GM21529 (cell line): Measurements from ENCODE around the gene SUMO3.

Experiments
- ATAC-seq: cut with Tn5 transposase; IDR thresholded peaks from one replicate; pipeline ENCODE4 v1.9.1; 2021; ENCODE audit not compliant: unreplicated experiment

The SUMO3 gene

DNA sequence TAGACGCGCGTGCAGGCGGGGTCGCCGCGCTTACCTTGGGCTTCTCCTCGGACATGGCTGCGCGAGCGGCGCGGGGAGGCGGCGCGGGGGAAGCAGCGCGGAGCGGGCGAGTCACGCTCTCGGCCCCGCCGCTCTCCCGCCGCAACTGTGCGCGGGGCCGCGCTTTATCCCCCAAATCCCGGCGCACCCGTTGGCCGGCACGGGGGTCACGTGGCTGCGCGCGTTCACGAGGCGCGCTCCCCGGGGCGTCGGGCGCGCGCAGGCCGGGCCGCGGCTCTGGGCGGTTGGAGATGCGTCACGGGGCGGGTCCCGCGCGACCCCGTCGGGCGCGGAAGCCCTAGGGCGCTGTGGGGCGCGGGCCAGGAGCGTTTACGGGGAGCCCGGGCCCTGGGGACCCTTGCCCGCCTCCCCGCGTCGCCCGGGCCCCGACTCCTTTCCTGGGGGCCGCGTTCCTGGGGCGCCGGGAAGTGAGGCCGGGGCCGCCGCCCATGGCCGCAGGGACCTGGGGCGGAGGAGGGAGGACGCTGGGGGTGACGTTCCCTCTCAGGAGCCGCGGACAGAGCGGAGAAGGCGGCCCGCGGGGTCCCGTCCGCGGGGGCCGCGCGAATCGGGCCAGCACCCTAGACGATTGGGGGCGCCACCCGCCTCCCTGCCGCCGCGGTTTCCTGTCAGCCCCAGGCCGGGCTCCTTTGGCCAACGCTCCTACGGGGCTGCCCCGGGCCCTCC, at the start of gene SUMO3:
Gene SUMO3, minus strand, starts transcription at position 149 of the 726 bp plus-strand sequence. Its CDS starts 94 bp downstream, at position 55.
- ATAC-seq = peak; percentile 57

GRCh38 chr21:44867464-44867863, 49.6 kb upstream of the SUMO3 start:
- ATAC-seq = no peak

- ATAC-seq = no peak
These were observed 48.9 kb upstream of the SUMO3 start for GRCh38 chr21:44866780-44867179.

DNA sequence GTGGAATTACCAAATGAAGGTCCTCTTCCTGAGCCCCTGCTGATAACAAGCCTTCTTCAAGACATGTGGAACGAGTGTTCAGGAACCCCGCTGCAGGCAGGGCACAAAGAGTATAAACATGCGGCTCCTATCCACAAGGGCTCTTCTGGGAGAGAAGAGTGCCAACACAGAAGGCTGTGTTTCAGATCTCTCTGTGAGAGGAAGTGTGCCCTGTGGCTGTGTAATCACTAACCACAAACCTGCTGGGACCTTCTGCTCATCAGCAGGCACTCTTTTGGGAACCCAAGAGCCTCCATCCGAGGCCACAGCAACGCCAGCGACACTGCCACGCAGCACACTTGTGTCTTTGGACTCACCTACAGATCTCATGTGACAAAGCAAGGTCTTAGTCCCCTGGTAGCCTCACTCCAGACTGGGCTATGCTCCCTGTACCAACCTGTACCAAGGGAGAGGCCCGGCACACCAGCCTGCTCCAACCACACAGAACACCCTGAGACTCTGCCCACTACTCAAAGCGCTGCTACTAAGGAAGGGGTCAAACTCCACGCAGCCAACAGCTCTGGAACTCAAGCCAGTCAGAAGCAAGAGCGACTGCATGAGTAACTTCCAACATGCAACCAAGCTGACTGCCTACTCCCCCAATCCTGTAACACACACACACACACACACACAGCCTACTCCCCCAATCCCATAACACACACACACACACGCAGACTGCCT, 47.9 kb upstream of the SUMO3 start:
- ATAC-seq = no peak

- no peak for ATAC-seq
These were observed 45.2 kb upstream of the SUMO3 start for GRCh38 chr21:44862869-44863685.

- no peak for ATAC-seq
These were observed 40.9 kb upstream of the SUMO3 start for GRCh38 chr21:44858791-44859190.

GRCh38 chr21:44858291-44858690, 40.4 kb upstream of the SUMO3 start:
- no peak for ATAC-seq

- ATAC-seq = no peak
These were observed 39.4 kb upstream of the SUMO3 start for GRCh38 chr21:44857127-44857892.

DNA sequence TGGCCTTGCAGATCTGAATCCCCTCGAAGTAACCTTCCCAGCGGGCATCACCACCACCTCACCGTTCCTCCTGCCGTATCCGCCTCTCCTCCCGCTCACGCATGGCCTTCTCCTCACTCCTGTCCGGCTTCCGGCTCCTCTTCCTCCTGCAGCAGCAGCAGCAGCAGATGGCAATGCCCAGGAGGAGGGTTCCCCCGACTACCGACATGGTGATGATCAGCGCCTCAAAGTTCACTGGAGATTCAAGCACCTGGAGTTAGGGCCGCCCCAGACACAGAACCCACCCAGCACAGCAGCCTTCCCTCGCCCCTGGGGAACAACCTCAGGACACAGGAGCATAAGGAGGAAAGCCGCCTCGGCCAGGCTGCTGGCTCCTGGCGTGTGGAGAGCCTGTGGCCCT, 38.3 kb upstream of the SUMO3 start:
- ATAC-seq = no peak

DNA sequence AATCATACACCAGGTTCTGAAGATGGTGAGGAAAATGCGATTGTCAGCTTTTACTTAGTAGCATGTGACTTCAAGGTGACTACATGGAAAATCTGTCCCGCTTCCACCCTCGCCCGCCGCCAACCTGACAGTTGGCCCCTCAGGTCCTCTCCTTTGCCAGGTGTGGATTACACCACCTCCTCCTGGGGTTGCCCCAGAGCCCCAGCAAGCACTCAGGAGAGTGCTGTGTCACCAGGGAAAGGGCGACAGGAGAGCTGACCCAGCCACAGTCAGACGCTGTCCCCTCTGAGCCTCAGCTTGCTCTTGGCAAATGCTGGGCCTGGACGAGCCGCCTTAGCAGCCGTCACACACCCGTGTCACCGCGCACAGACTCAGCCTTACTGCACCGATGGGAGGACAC, 37.7 kb upstream of the SUMO3 start:
- ATAC-seq = no peak

GRCh38 chr21:44854664-44855446, 37.0 kb upstream of the SUMO3 start:
- ATAC-seq = no peak

- ATAC-seq = no peak
These were observed 36.5 kb upstream of the SUMO3 start for GRCh38 chr21:44854391-44854663.

DNA sequence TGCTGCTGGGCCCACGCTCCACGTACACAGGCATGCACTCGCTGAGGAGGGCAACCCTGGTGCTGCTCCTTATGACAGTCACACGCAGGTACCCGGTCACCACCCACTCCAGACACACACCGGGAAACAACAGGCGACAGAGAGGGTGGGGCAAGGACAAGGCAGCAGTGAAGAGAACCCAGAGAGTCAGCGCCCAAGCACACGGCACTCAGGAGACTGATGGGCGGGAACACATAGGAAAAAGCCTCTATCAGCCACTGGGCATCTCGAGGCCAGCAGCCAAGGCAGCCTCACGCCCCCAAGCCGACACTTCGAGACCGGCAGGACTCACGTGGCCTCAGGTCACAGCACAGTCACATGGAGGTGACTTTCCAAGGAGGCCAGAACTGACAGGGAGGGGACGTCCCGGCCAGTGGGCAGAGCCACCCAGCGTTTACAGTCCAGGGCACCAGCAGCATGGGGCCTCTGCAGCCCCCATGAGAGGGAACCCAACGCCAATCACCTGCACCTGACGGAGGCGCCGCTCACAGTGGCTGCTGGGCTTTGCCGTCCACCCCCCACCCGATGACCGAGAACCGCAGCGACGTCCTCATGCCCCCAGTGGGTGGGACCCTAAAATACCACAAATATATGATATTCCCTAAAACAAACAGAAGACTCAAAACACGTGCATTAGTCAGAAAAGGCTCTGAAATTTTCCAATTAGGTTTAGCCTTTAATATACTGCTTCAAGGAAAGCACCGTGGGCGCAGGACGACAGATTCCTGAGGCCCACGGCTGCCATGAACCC, 35.9 kb upstream of the SUMO3 start:
- ATAC-seq = no peak

- no peak for ATAC-seq
These were observed 33.2 kb upstream of the SUMO3 start for GRCh38 chr21:44850905-44851657.

DNA sequence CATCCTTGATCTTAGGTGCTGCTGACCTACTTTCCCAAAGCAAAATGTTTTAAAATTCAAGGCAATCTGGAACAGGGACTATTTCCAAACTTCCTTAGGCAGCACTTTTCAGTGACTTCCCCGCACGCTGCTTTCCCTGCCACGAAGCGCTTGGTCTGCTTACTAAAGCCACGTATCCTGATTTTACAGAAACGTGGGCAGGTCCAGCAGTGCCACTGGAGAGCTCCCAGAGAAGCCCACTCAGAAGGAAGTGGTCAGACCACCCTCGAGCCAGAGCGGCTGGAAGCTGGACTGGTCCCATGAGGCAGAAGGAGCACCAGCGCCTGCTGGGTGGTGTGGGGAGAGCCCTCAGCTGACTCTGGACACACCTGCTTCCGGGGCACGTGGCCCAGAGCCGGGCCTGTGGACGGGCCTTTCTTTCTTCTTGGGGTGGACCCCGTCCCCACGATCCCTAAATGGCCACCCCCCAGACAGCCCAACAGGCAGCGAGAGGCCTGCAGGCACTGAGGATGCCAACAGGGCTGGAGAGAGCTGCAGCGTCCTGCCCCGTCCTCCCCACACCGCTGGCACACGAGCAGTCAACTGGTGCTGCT, 32.4 kb upstream of the SUMO3 start:
- no peak for ATAC-seq

GRCh38 chr21:44849616-44850130, 31.8 kb upstream of the SUMO3 start:
- ATAC-seq = no peak

GRCh38 chr21:44848821-44849521, 31.1 kb upstream of the SUMO3 start:
- no peak for ATAC-seq
